ENCODE measurements around the gene SUCLA2.
A peak's percentile ranks its signal among the peaks of the same experiment; 100 is the strongest.
"Not testable (repeated sequence)": the region's sequence is repeated elsewhere in the genome, so short reads cannot be mapped to it uniquely, and the experiment has no call there.

Gene SUCLA2

DNA sequence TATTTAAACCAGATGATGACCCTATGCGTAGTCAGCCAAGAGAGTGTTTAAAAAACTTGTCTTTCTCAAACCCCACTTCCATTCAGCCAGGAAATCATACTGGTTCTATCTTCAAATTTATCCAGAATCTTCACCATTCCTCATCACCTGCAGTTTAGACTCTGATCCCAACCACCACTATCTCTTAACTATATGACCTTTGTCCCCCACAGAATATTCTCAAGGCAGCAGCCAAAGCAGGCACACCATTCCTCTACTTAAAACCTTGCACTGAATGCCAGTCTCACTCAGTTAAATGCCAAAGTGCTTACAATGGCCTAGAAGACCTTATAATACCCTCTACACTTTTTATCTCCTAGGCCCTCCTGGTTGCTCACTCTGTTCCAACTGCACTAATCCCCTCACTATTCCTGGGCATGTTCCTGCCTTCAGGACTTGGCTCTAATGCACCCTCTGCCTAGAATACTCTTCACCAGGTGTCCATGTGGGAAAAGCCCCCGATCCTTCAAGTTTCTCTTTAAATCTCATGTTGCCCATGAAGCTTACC, 10.1 kb downstream of the SUCLA2 start:
- no peak for DNase-seq

DNA sequence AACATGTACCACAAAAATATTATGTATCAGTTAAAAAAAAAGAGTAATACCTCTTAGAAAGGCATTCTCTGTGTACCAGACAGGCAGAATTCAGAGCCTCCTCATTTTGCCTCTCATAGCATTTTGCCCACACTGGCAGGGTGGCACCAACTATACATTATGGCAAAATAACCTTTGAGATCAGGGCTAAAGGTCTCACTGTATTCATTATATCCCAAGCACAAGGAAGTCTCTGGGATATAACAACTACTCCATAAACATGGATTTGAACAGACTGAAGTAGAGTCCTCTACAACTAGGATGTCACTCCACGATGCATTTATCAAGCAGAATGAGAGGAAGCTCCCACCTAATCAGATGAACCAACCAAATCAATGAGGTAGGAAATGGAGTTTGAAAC, 10.6 kb downstream of the SUCLA2 start:
- no peak for DNase-seq

GRCh38 chr13:47983070-47983469, 18.0 kb downstream of the SUCLA2 start:
- DNase-seq = no peak

DNA sequence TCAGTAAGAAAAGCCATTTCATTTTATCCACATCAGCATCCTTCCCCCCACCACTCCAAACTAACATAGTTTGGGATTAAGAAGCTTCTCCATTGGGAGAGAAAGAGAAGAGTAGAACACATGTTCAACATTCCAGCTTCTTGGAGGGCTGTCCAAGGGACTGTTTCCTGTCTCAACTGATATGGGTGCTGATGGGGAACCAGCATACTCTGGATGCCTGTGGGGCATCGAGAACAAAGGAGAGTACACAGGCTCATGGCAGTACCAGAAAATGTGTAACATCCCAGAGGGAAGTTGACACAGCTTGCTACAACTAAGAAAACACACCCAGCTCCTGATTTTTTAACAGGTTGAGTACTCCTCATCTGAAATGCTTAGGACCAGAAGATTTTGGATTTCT, 24.7 kb downstream of the SUCLA2 start:
- no peak for DNase-seq

GRCh38 chr13:47964863-47965262, 36.2 kb downstream of the SUCLA2 start:
- DNase-seq = no peak

- no peak for DNase-seq
Observed at GRCh38 chr13:47962237-47962636, 38.8 kb downstream of the SUCLA2 start.

DNA sequence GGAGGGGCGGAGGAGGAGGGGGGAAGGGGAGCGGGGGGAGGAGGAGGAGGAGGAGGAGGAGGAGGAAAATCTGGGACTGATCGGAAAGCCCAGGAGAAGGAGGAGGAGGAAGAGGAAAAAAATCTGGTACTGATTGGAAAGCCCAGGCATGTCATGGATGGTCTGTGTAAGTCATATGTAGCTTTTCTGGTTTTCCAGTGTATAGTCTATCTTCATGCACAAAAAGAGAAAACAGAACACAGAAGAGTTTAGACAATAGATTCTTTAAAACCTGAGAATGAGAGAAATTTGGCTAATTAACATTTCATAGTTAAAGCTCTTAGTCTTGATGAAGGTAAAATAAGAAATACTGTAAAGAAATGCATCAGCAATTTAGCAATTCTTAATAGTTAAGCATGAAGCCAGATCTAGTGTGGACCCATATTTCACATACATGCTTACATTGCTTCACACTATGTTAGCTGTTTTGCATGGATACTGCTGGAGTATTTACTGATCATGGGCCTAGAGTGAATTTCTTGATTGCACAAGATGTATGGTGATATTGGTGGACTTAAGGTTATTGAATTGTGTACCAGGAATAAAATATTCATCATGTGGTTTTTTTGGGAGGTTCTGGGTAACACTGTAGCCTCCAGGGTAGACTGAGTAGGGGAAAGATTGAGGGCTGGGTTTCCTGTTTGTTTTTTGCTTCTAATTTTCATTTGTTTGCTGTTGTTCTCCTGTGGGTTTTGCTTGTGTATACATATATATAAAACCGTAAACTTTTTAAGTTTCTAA, 41.4 kb downstream of the SUCLA2 start:
- peak; percentile 1 for DNase-seq

DNA sequence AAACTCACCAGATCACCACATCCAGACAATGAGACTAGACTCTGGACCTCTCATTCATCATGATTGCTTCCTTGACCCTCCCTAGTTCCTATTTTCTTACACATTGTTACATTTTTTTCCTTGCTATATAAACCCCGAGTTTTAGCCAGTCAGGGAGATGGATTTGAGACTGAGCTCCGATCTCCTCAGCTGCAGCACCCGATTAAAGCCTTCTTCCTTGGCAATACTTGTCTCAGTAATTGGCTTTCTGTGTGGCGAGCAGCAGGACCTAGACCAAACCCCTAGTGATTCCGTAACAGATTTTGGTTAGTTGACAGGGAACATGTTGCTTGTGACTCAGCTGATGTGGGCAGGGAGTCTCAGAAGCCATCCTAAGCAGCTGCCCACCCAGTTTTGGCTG, 44.0 kb downstream of the SUCLA2 start:
- DNase-seq = no peak

DNA sequence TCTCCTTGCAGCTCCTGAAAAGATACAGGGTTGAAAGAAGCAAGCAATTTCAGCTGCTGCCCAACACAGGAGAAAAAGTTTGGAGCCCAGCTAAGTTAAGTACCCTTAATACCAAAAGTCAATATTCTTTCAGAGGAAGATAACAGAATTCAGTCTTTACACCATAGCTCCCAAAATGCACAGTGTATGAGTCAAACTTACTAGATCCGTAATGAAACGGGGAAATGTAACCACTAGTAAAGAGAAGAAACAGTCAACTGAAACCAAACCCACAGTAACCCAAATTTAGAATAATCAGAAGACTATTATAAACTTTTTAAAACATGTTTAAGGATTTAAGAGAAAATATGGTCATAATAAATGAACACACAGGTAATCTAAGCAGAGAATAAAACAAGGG, 45.2 kb downstream of the SUCLA2 start:
- no peak for DNase-seq

DNA sequence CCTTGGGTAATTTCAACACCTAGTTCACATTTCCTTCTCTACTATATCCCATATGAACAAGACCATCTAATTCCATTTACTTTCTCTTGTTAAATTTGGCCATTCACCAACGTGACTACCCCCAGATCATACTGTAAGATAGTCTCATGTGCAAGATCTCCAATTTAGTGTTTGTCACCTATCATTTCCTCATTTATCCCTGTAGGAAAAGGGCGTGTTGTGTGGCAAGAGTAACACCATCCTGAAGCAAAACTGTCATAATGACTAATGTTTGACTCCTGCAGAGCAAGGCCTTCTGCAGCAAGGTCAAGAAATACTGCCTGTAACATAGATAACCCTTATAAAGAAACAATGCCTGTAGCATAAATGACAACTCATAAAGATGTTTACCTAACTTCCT, 51.3 kb downstream of the SUCLA2 start:
- no peak for DNase-seq

GRCh38 chr13:47945738-47946137, 55.3 kb downstream of the SUCLA2 start:
- DNase-seq = peak; percentile 15

GRCh38 chr13:47945146-47945545, 55.9 kb downstream of the SUCLA2 start:
- DNase-seq = not testable (repeated sequence)

GRCh38 chr13:47934371-47934770, 66.7 kb downstream of the SUCLA2 start:
- DNase-seq = no peak

DNA sequence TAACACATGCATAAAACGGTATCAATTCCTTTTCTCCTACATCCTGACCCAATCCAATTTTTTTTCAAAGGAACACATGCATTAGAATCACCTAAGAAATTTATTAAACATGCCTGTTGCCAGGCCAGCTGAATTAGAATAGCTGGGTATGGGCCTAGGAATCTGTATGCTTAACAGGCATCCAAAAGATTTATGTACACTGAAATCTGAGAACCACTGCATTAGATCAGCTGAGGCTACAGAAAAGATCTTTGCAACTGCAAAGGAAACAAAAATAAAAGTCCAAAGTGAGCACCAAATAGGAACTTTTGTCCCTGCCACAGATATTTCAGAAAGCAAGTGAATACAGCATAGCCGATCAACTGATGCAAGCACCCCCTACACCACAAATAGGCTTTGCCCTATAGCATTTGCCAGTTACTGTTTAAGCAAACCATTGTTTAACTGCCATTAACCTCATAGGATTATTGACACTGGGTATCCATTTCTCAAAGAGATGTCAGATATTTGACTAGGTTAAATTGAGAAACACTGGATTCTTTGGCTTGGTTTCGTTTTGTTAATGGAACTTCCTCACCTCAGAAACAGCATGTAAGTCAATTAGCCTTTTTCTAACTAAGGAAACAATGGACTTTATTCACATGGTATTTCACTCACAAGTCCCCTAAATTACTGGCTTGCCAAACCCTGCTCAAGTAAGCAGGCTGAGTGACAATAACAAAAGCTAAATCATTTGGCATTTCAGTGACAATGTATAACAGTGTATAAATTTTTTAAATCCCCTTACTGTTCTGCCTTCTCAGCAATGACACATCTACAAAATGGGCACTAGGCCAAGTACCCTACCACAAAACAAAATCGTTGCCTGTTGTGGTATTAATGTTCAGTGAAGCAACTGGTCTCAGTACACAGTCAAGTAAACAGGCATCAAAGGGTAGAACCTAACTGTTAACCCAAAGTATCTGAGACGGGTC, 67.8 kb downstream of the SUCLA2 start:
- peak; percentile 1 for DNase-seq

DNA sequence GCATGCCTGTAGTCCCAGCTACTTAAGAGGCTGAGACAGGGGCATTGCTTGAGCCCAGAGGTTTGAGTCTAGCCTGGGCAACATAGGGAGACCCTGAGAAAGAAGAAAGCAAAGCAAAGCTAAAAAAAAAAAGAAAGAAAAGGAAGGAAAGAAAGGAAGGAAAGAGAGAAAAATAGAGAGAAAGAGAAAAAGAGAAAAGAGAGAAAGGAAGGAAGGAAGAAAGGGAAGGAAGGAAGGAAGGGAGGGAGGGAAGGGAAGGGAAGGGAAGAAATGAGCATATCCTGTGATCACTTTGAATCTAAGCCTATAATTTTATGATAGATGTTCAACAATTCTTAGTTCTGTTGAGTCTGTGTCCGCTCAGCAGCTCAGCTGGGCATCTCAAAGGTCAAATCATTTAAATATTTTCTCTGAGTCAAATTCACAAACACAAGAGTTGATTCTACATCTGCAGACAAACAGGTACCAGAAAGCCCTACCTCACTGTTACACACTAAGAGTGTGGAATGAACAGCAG, 70.4 kb downstream of the SUCLA2 start:
- DNase-seq = no peak

GRCh38 chr13:47929156-47929555, 71.9 kb downstream of the SUCLA2 start:
- no peak for DNase-seq

GRCh38 chr13:47917022-47917574, 84.0 kb downstream of the SUCLA2 start:
- DNase-seq = no peak

DNA sequence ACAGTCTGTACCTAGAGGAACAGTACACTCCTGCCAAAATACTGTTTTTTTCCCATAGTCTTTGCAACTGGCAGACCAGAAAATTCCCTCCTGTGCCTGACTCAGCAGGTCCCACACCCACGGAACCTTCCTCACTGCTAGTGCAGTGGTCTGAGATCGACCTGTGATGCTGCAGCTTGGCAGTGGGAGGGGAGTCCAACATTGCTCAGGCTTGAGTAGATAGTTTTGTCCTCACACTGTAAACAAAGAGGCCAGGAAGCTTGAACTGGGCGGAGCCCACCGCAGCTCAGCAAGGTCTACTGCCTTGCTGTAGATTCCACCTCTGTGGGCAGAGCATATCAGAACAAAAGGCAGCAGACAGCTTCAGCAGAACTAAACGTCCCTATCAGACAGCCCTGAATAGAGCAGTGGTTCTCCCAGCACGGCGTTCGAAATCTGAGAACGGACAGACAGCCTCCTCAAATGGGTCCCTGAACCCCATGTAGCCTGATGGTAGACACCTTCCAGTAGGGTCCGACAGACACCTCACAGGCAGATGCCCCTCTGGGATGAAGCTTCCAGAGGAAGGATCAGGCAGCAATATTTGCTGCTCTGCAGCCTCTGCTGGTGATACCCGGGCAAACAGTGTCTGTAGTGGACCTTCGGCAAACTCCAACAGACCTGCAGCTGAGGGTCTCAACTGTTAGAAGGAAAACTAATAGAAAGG, 92.7 kb downstream of the SUCLA2 start:
- DNase-seq = no peak

DNA sequence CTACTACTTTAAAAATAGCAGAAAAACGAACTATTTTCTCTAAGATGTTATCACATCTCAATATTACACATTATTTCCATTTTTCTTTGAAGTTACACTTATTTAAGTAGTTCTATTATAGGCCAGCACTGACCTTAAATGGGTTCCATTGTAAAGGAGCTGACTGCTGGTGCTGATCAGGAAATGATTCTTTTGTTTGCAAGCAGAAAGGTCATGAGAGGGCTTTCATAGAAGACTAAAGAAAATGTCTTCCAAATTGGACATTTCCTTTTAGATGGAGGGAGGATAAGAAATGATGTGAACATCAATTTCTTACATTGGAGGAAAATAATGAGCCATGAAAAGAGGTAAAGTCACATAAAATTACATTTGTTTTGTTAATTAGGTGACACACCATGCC, 96.2 kb downstream of the SUCLA2 start:
- DNase-seq = no peak

GRCh38 chr13:47904241-47904640, 96.8 kb downstream of the SUCLA2 start:
- DNase-seq = no peak

- DNase-seq = no peak
Observed at GRCh38 chr13:47903836-47904235, 97.2 kb downstream of the SUCLA2 start.

GRCh38 chr13:47901441-47901840, 99.6 kb downstream of the SUCLA2 start:
- no peak for DNase-seq

- no peak for DNase-seq
Observed at GRCh38 chr13:47898080-47898479, 103.0 kb downstream of the SUCLA2 start.

Data from DMS53 (cell line).